Measurements from ENCODE around the gene ANKRD24.
"Not testable (repeated sequence)": the region's sequence is repeated elsewhere in the genome, so short reads cannot be mapped to it uniquely, and the experiment has no call there.

ANKRD24 gene

DNA sequence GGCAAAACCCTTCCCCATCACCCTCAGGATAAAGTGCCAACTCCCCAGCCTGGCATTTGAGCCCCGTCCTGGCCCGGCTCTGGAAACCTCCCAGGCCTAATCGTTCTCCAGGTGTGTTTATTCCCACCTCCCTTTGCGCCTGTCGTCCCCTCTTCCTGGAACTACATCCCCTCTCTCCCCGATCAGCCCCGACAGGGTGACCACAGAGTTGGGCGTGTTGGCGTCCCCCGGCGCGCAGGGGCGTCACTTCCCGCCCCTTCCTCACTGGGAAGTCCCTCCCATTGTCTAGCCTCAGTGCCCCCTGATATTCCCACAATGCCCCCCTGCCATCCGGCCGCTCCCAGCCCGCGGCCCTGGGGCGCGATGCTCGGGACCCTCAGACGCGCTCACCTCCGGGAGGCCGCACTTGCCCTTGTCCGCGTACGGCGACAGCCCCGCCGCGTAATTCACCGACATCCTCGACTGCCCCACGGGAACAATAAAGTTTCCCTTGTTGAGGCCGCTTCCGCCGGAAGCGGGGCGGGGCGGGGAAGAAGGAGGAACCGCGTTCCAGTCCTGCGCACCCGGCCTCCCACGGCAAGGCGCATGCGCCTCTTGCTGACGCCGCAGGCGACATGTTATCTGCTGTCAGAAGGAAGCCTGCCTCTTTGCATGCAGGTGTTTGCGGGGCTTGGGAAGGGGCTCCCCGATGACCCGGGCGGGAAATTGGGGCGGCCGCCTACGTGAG lies at the start of gene ANKRD24, which contains the start of gene SIRT6:
TSS of gene ANKRD24 (plus strand) at position 606 of the 727 bp plus-strand sequence. CDS start 3,737 bp downstream, outside the sequence.
TSS of gene SIRT6 (minus strand) at position 480 of the 727 bp plus-strand sequence. CDS start at position 456, 24 bp downstream.
- peak; percentile 97 for DNase-seq

DNA sequence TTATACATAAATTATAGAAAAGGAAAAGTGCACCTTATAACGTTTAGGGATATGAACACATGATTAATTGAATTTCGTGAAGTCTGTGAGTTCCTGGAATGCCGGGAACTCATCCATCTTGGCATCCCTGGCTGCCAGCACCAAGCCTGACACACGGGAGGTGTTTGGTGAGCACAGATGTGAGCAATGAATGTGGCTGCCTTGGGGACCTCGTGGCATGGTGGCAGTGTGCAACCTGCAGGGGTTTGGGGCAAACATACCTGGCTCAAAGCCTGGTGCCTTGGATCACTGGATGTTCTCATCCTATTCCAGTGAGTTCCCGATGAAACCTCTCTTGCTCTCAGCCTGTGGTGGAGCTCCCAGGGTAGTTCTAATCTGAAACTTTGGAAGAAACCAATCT lies 48.1 kb upstream of the ANKRD24 start:
- no peak for DNase-seq

DNA sequence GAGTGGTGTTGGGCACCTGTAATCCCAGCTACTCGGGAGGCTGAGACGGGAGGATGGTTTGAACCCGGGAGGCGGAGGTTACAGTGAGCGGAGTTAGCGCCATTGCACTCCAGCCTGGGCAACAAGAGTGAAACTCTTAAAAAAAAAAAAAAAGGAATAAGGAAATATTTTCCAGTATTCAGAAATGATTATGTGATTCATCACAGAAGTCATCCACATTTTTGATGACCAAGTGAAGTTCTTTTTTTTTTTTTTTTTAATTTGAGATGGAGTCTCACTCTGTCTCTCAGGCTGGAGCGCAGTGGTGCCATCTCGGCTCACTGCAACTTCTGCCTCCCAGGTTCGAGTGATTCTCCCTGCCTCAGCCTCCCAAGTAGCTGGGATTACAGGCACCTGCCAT lies 47.1 kb upstream of the ANKRD24 start:
- not testable (repeated sequence) for DNase-seq

DNA sequence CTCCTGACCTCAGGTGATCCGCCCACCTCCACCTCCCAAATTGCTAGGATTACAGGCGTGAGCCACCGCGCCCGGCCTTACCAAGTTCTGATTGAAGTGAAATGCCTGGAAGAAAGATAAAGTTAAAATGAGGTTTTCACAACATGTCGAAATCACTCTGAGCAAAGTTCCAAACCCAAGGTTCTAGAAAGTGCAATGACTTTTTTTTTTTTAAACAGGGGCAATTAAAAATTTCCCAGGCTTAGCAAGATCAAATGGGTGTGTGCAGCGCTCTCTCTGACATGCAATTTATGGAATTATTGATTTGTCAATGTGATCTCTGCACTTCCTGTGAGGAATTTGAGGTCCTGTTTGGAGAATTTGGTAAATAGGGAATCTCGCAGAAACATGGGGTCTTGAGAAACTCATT lies 45.8 kb upstream of the ANKRD24 start:
- no peak for DNase-seq

DNA sequence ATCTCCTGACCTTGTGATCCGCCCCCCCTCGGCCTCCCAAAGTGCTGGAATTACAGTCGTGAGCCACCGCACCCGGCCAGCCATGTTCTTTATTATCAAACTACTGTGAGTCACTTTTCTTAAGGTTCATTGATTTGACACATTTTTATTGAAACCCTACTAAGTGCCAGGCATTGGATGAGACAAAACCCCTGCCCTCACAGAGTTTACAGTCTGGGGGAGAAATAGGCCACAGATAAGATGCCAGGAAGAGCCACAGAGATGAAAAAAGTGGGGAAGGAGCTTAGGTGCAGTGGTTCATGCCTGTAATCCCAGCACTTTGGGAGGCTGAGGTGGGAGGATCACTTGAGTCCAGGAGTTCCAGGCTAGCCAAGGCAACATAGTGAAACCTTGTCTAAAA lies 44.0 kb upstream of the ANKRD24 start:
- no peak for DNase-seq

DNA sequence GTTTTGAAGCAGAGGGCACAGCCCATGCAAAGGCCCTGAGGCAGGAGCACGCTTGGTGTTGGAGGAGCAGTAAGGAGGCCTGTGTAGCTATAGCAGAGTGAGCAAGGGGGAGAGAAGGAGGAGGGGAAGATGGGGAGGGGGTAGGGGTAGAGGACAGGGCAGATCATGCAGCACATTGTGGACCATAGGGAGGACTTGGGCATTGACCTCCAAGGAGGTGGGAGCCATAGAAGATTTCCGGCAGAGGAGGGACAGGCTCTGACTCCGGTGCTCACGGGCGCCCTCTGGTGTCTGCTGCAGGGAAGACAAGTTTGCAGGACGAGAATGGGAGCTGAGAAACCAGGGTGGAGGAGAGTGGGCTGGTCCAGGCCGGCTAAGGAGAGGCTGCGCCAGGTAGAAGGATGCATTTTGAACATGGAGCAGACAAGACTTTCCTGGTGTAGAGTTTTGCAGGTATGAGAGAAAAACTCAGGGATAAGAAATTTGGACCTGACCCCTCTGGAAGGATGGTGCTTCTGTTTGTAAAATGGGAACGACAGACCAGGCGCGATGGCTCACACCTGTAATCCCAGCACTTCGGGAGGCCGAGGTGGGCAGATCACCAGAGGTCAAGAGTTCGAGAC lies 42.8 kb upstream of the ANKRD24 start:
- DNase-seq, result peak; percentile 91

DNA sequence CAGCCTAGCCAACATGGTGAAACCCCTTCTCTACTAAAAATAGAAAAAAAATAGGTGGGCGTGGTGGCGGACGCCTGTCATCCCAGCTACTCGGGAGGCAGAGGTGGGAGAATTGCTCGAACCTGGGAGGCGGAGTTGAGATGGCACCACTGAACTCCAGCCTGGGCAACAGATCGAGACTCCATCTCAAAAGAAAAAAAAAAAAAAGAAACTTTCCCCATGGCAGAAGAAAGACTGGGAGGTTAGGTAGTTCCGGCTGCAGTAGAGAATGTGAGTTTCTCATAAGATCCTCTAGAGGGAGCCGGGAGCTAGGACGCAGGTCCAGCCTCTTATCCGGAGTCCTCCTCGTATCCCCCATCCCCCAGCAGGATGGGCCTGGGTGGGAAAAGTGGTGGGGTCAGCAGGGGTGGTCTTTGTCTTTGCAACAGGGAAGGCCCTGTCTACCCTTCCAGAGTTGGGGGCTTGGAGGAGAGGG lies 42.2 kb upstream of the ANKRD24 start:
- DNase-seq, result peak; percentile 30

DNA sequence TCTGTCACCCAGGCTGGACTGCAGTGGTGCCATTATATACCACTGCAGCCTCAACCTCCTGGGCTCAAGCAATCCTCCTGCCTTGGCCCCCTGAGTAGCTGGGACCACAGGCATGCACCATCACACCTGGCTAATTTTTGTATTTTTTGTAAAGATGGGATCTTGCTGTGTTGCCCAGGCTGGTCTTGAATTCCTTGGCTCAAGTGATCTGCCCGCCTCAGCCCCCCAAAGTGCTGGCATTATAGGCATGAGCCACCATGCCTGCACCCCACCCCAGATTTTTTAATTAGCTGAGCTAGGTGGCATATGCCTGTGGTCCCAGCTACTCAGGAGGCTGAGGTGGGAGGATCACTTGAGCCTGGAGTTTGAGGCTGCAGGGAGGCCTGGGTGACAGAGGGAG lies 39.6 kb upstream of the ANKRD24 start:
- not testable (repeated sequence) for DNase-seq

DNA sequence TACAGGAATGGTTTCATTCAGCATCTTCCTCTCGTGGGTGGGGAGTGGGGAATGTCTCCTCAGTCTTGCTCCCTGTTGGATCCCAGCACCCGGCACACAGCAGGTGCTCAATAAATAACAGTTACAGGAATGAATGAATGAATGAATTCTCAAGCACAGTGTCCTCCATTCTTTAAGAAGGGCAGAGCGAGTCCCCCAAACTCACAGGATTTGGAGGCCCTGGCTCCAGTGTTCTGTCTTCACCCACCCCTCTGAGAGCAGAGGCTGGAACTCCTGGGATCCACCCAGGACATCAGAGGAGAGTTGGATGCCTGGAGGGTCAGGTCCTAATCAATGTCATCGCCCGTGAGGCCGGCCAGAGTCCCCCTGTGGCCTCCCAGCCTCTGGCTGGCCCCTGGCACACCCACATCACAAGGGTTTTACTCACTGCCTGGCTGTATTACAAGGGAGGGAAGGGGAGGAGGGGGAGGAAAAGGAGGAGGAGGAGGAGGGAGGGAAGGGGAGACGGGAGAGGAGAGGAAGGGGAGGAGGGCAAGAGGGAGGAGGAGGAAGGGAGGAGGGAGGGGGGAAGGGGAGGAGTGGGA lies 37.7 kb upstream of the ANKRD24 start:
- no peak for DNase-seq

DNA sequence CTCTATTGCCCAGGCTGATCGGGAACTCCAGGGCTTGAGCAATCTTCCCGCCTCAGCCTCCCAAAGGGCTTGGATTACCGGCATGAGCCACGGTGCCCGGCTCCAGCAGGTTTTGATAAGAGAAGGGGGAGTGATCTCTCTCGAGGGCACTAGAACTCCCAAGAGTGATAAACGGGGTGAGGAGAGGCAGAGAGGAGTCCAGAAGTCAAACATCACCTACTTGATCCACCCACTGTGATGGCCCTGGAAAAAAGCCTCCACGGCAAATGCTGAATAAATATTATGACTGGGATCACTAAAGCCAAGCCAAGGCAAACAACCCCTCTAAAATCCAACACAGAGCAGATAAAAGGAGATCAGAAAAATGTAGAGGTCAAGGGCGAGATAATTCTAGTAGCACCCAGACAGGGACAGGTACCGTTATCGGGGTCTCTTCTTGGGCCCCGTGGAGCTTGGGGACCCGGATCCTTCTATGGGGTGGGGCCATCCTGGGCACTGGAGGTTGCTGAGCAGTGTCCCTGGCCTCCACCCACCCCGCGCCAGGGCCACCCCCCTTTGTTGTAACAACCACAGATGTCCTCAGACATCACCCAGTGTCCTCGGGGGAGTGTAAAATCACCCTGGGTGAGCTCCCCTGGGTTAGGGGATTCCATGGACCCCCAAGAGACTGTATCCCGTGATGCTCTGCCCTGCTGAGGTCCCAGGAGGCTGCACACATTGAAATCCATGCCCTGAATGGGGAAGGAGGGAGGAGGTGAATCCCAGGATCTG lies 32.8 kb upstream of the ANKRD24 start:
- DNase-seq, result no peak

DNA sequence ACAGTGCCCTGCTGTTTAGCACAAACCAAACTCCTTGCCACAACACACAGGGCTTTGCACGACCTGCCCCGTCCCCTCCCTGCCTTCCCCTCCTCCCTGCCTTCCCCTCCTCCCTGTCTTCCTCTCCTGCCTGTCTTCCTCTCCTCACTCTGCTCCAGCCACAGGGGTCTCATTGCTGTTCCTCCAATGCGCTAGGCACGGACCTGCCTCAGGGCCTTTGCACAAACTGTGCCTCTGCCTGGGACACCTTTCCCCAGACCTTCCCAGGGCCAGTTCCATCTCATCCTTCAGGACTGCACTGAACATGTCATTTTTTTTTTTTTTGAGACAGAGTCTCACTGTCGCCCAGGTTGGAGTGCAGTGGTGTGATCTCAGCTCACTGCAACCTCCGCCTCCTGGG lies 30.9 kb upstream of the ANKRD24 start:
- DNase-seq, result no peak

DNA sequence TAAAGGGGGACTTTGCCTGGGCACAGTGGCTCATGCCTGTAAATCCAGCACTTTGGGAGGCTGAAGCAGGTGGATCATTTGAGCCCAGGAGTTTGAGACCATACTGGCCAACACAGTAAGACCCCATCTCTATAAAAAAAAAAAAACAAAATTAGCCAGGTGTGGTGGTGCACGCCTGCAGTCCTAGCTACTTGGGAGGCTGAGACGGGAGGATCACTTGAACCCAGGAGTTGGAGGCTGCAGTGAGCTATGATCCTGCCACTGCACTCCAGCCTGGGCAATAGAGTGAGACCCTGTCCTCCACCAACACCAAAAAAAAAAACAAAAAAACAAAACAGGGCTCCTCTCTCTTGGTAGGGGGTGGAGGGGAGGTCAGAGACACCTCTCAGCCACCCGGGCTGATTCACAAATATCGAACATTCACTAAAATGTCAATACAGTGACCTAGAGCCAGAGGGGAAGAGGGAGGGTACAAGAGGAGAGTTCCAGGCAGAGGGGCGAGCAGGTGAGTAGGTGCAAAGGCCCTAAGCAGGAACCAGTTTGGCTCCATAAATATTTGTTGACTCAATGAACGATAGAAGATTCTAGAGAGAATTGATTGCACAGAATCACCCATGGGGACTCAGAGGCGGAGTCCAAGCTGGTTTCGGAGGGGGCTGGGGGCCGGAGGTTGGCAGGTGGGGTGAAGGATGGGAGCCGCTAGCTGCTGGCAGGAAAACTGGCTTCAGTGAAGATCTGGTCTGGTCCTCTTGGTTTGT lies 30.1 kb upstream of the ANKRD24 start:
- DNase-seq, result no peak

DNA sequence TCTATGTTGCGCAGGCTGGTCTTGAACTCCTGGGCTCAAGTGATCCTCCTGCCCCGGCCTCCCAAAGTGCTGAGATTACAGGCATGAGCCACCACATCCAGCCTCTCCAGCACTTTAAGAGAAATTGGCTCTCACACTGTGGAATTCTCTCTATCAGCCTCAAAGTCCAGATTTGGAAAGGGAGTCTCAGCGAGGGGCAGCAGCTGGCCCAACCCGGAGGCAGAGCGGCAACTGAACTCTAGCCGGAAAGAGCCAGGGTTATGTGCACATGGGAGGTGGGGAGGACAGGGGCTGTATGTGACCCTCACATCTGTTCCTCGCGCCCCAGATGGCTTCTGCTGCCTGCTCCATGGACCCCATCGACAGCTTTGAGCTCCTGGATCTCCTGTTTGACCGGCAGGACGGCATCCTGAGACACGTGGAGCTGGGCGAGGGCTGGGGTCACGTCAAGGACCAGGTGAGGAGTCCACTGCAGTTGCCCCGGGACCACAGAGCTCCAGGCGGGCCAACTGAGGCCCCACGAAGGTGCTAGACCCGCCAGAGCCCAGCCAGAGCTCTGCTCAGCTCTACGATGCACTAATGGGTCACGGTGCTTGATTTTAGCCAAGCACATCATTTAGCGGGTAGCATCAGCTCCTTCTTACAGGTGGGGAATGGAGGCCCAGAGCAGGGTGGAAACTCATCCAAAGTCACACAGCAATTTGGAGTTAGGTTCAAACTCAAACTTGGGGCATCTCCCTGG lies 27.7 kb upstream of the ANKRD24 start:
- DNase-seq, result no peak

DNA sequence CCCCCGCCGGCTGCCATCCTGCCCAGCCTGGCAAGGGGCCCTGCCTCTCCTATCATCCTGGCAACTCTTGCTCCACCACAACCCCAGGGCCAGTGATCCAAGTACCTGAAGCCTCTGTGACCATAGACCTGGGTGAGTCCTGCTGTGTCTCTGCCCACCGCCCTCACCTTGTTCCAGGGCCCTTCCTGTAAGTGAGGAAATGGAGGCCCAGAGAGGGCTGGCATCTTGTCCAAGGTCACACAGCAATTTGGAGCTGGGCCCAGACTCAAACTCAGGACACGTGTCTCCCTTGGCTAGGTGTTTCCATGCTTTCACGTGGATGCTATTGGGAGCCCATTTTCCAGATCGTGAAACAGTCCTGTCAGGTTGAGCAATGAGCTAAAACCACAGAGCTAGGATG lies 25.3 kb upstream of the ANKRD24 start:
- no peak for DNase-seq

DNA sequence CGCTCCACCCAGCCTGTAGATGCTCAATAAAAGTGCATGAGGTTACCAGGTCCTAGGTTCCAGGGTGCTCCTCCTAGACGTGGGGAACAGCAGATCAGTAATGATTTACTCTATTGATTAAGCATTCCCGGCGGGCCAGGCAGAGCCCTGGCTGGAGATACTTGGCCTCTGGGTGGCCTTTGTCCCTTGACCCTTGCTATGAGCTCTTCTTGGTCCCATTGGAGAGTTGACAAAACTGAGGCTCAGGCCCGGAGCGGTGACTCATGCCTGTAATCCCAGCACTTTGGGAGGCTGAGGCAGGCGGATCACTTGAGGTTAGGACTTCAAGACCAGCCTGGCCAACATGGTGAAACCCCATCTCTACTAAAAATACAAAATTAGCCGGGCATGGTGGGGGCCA lies 24.5 kb upstream of the ANKRD24 start:
- not testable (repeated sequence) for DNase-seq

DNA sequence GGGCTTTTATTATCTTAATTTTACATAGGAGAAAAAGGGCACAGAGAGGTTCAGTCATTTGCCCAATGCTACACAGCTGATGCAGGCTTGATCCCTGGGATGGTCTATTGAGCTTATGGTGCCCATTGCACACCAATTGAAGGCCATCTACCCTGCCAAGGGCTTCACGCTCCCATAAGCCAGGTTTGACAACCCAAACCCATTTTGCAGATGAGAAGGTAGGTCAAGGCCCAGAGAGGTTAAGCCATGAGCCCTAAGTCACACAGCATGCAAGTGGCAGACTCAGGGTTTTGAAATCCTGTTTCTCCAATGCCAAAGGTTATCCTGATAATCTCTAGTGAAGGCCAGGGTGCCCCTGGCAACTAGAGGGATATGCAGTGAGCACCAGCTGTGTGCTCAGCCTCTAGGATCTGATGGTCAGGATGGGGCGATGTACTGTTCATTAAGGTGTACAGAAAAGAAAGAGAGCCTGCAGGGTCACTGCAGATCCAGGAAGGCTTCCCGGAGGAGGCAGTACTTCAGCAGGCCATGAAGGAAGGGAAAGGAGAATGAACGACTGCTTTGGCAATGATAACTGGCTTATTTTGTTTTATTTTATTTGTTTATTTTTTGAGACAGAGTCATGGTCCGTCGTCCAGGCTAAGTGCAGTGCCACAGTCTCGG lies 20.9 kb upstream of the ANKRD24 start:
- no peak for DNase-seq

DNA sequence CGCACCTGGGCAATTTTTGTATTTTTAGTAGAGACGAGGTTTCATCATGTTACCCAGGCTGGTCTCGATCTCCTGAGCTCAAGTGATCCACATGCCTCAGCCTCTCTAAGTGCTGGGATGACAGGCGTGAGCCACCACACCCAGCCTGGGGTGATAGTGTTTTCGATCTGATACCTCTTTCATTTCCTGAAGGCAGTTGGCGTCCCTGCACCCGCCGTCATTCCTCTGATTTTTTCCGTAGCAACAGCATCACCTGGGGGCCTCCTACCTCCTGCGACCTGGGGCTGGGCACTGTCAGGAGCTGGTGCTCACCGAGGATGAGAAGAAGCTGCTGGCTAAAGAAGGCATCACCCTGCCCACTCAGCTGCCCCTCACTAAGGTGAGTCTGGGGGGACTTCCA lies 18.2 kb upstream of the ANKRD24 start:
- no peak for DNase-seq

DNA sequence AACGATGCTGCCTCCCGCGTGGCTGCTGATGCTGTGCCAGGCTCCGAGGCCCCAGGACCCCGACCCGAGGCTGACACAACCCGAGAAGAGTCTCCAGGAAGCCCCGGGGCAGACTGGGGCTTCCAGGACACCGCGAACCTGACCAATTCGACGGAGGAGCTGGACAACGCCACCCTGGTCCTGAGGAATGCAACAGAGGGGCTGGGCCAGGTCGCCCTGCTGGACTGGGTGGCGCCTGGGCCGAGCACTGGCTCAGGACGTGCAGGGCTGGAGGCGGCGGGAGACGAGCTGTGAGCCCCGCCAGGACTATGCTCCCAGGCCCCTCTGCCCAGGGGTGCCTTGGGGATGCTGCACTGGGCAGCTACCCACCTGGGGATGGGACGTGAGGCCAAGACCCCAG lies 10.8 kb upstream of the ANKRD24 start:
- no peak for DNase-seq

DNA sequence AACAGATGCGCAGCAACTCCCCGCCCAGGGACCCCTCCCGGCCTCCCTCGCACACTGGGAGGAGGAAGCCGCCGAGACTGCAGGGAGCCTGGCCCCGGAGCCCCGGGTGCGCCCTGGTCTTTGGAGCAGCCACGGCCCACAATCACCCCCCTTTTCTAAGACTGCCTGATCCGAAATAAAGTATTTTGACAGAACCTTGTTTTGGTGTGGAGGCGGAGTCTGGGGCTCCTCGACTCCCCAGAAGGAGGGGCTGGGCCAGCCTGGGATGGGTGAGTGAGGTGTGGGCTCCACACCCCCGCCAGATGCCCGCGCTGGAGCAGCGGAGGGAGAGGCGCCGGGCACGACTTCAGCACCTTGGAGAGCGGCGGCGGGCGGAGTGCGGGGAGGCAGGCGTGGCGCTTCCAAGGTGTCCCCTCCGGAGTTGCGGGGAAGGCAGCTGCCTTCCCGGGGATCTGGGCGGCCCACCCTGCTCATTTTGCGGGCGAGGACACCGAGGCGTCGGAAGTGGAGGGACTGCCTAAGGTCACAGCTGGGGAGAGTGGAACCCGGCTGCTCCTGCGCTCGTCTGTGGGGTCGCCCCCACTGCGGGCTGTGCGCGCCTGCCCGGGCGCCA lies 9.5 kb upstream of the ANKRD24 start:
- DNase-seq, result peak; percentile 65

DNA sequence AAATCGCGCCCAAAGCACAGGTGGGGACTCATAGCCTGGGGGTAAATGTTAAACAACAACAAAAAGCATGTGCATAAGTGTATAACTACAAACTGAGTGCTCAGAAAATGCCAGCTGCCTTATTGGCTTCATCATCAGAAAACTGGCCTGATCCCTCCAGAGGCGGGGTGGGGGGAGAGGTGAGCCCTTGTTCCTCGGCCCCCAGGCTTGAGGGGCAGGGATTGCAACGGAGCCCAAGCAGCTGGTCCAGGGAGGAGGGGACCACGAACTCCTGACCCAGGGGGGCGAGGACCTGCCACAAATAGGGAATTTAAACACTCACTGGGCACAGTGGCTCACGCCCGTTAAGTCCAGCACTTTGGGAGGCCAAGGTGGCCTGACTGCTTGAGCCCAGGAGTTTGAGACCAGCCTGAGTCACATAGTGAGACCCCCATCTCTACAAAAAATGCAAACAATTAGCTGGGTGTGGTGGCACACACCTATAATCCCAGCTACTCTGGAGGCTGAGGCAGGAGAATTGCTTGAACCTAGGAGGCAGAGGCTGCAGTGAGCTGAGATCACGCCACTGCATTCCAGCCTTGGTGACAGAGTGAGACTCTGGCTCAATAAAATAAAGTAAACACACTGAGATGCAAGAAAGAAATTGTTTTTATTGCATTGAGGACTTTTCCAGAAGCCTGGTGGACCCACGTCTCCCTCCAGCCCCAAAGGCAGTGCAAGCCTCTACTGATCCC lies 8.8 kb upstream of the ANKRD24 start:
- DNase-seq, result no peak

All from stimulated activated CD4-positive, alpha-beta T cell treated with anti-CD3 and anti-CD28 coated beads, Interleukin-4, amount 100 ng/mL, for 24 hours (primary cell).